WTC11 (cell line): Measurements from ENCODE around the gene COLEC12. TPM values are rescaled to one million over a fixed set of nuclear protein-coding genes. Genes with fewer than 3 reads are reported as not detected.

Experiments used
- ATAC-seq: fragments of 200-7000 bp; cut with Tn5 transposase; 2 replicates; pipeline ENCODE4 v1.10.0; 2021; ENCODE audit warnings: mild to moderate bottlenecking, moderate library complexity
- CTCF ChIA-PET: fragments of 300-600 bp; sonication (Branson Sonifier 250); formaldehyde crosslinking; loops from one replicate; lab custom pipeline; 2021; ENCODE audit warnings: antibody characterized with exemption; lab: Charles Lee
- POLR2A ChIA-PET: fragments of 350-600 bp; sonication (Branson Sonifier 250); formaldehyde crosslinking; loops from one replicate; lab custom pipeline; 2021; ENCODE audit warnings: antibody characterized with exemption; lab: Charles Lee
- DNase-seq: peaks from one replicate; pipeline ENCODE4 v3.0.0; 2021; ENCODE audit warnings: low spot score
- H3K27ac Mint-ChIP-seq: 2 replicates; pipeline ENCODE4 v1.8.0; 2021; ENCODE audit warnings: mixed read lengths
- H3K27me3 Mint-ChIP-seq: 2 replicates; pipeline ENCODE4 v1.8.0; 2021; ENCODE audit warnings: low read depth, mild to moderate bottlenecking, moderate library complexity, mixed read lengths
- H3K36me3 Mint-ChIP-seq: 2 replicates; pipeline ENCODE4 v1.8.0; 2021; ENCODE audit warnings: mixed read lengths
- H3K4me1 Mint-ChIP-seq: 2 replicates; pipeline ENCODE4 v1.8.0; 2022; ENCODE audit warnings: mixed read lengths
- H3K4me3 Mint-ChIP-seq: 2 replicates; pipeline ENCODE4 v1.8.0; 2021; ENCODE audit warnings: mild to moderate bottlenecking, moderate library complexity, mixed read lengths
- H3K9me3 Mint-ChIP-seq: 2 replicates; pipeline ENCODE4 v1.8.0; 2021; ENCODE audit warnings: mixed read lengths
- E2F4 ChIP-seq: sonication (generic); formaldehyde crosslinking; IDR thresholded peaks from 2 replicates; pipeline ENCODE4 v1.8.1; 2022; ENCODE audit warnings: low read depth, mild to moderate bottlenecking, moderate library complexity, missing genetic modification reagents, borderline replicate concordance
- EMX1 ChIP-seq: fragments of 250-450 bp; sonication (Bioruptor Pico); IDR thresholded peaks from 2 replicates; pipeline ENCODE4 v1.8.0; 2021; ENCODE audit warnings: mild to moderate bottlenecking
- ESRRA ChIP-seq: sonication (generic); formaldehyde crosslinking; IDR thresholded peaks from 2 replicates; pipeline ENCODE4 v1.8.1; 2022; ENCODE audit warnings: mild to moderate bottlenecking, missing genetic modification reagents, borderline replicate concordance
- HMGA2 ChIP-seq: fragments of 250-450 bp; sonication (Bioruptor Pico); IDR thresholded peaks from 2 replicates; pipeline ENCODE4 v1.4.0; 2021; ENCODE audit warnings: mild to moderate bottlenecking, moderate library complexity
- JAZF1 ChIP-seq: fragments of 250-450 bp; sonication (Bioruptor Pico); IDR thresholded peaks from 2 replicates; pipeline ENCODE4 v1.9.0; 2021; ENCODE audit warnings: moderate library complexity, mild to moderate bottlenecking, inconsistent platforms
- MLX ChIP-seq: sonication (generic); formaldehyde crosslinking; IDR thresholded peaks from 2 replicates; pipeline ENCODE4 v1.8.1; 2023; ENCODE audit warnings: mild to moderate bottlenecking, missing genetic modification reagents, moderate library complexity
- NFATC4 ChIP-seq: fragments of 250-450 bp; sonication (Bioruptor Pico); IDR thresholded peaks from 2 replicates; pipeline ENCODE4 v1.9.0; 2021; ENCODE audit warnings: mild to moderate bottlenecking
- NR1H2 ChIP-seq: sonication (generic); formaldehyde crosslinking; IDR thresholded peaks from 2 replicates; pipeline ENCODE4 v1.9.0; 2021; ENCODE audit warnings: mild to moderate bottlenecking, moderate library complexity, missing genetic modification reagents
- NR2C2 ChIP-seq: sonication (generic); formaldehyde crosslinking; IDR thresholded peaks from 2 replicates; pipeline ENCODE4 v1.8.0; 2022; ENCODE audit warnings: mild to moderate bottlenecking, missing genetic modification reagents
- SOX15 ChIP-seq: fragments of 250-450 bp; sonication (Bioruptor Pico); IDR thresholded peaks from 2 replicates; pipeline ENCODE4 v1.9.0; 2021; ENCODE audit warnings: mild to moderate bottlenecking
- ZBTB21 ChIP-seq: sonication (generic); formaldehyde crosslinking; IDR thresholded peaks from 2 replicates; pipeline ENCODE4 v1.8.1; 2023; ENCODE audit warnings: mild to moderate bottlenecking, missing genetic modification reagents, borderline replicate concordance
- ZNF138 ChIP-seq: sonication (generic); formaldehyde crosslinking; conservative IDR thresholded peaks from 2 replicates; pipeline ENCODE4 v1.8.1; 2022; ENCODE audit warnings: mild to moderate bottlenecking, moderate library complexity, missing genetic modification reagents
- ZNF317 ChIP-seq: sonication (generic); formaldehyde crosslinking; IDR thresholded peaks from 2 replicates; pipeline ENCODE4 v1.8.1; 2023; ENCODE audit warnings: low read depth, mild to moderate bottlenecking, moderate library complexity, missing genetic modification reagents, borderline replicate concordance
- ZNF416 ChIP-seq: fragments of 250-450 bp; sonication (Bioruptor Pico); IDR thresholded peaks from 2 replicates; pipeline ENCODE4 v1.9.0; 2021; ENCODE audit warnings: mild to moderate bottlenecking, inconsistent platforms
- ZNF423 ChIP-seq: fragments of 250-450 bp; sonication (Bioruptor Pico); IDR thresholded peaks from 2 replicates; pipeline ENCODE4 v2.1.2; 2022; ENCODE audit warnings: mild to moderate bottlenecking, moderate library complexity
- ZNF532 ChIP-seq: fragments of 250-450 bp; sonication (Bioruptor Pico); IDR thresholded peaks from 2 replicates; pipeline ENCODE4 v1.9.0; 2021; ENCODE audit warnings: mild to moderate bottlenecking, borderline replicate concordance
- total RNA-seq: library from RNA; stranded (reverse); gene quantifications from 3 replicates; pipeline ENCODE4 v1.2.3, GENCODE V29; 2021
- TF ChIP-seq, protein P1 (sequence below): sonication (generic); formaldehyde crosslinking; IDR thresholded peaks from 2 replicates; pipeline ENCODE4 v1.8.1; 2023; ENCODE audit warnings: mild to moderate bottlenecking, missing genetic modification reagents, borderline replicate concordance
- TF ChIP-seq, protein P2 (sequence below): sonication (generic); formaldehyde crosslinking; IDR thresholded peaks from 2 replicates; pipeline ENCODE4 v1.8.1; 2023; ENCODE audit warnings: mild to moderate bottlenecking, moderate library complexity, missing genetic modification reagents

COLEC12 gene
- total RNA-seq, 1 experiment from 2014 or later: 0.48 TPM

- Mint-ChIP-seq H3K4me3 (peak overlapping the region; percentile 82), H3K27me3 (peaks cover 80% of the 10 kb centered on the region)
- CTCF ChIA-PET: interaction anchor here (1.0 to 2.0 kb wide), 2 partner anchors 116 to 338 kb away, joined by 4 to 6 read pairs; no protein-coding TSS in a partner anchor
- POLR2A ChIA-PET: no interaction called here
- no peak for TF ChIP-seq NFATC4 (CRISPR knock-in tag)
- TF ChIP-seq EMX1 (CRISPR knock-in tag): no peak
- TF ChIP-seq, protein P1, sequence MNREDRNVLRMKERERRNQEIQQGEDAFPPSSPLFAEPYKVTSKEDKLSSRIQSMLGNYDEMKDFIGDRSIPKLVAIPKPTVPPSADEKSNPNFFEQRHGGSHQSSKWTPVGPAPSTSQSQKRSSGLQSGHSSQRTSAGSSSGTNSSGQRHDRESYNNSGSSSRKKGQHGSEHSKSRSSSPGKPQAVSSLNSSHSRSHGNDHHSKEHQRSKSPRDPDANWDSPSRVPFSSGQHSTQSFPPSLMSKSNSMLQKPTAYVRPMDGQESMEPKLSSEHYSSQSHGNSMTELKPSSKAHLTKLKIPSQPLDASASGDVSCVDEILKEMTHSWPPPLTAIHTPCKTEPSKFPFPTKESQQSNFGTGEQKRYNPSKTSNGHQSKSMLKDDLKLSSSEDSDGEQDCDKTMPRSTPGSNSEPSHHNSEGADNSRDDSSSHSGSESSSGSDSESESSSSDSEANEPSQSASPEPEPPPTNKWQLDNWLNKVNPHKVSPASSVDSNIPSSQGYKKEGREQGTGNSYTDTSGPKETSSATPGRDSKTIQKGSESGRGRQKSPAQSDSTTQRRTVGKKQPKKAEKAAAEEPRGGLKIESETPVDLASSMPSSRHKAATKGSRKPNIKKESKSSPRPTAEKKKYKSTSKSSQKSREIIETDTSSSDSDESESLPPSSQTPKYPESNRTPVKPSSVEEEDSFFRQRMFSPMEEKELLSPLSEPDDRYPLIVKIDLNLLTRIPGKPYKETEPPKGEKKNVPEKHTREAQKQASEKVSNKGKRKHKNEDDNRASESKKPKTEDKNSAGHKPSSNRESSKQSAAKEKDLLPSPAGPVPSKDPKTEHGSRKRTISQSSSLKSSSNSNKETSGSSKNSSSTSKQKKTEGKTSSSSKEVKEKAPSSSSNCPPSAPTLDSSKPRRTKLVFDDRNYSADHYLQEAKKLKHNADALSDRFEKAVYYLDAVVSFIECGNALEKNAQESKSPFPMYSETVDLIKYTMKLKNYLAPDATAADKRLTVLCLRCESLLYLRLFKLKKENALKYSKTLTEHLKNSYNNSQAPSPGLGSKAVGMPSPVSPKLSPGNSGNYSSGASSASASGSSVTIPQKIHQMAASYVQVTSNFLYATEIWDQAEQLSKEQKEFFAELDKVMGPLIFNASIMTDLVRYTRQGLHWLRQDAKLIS (CRISPR knock-in tag): no peak
- no peak for TF ChIP-seq ZNF138 (CRISPR knock-in tag)
- no peak for TF ChIP-seq ESRRA
- TF ChIP-seq ZNF317 (CRISPR knock-in tag): no peak
- TF ChIP-seq, all 79 proteins: peak for 0
- ATAC-seq (peak; percentile 13; the same call in 1 of the 2 replicates), DNase-seq (no peak)
- Mint-ChIP-seq H3K4me1 (peaks cover 25% of the 10 kb centered on the region), H3K36me3 (no peaks in the 10 kb centered on the region), H3K27ac (no peak overlapping the region), H3K9me3 (no peaks in the 10 kb centered on the region)
These were observed 859 bp upstream of the COLEC12 start for GRCh38 chr18:501406-501714.

GRCh38 chr18:499776-500631 is 497 bp downstream of the COLEC12 start:
- Mint-ChIP-seq H3K27me3 (peaks cover 74% of the 10 kb centered on the region), H3K4me3 (peak overlapping the region; percentile 82), H3K9me3 (no peaks in the 10 kb centered on the region), H3K4me1 (peaks cover 21% of the 10 kb centered on the region), H3K36me3 (no peaks in the 10 kb centered on the region), H3K27ac (no peak overlapping the region)
- ATAC-seq: peak; percentile 17
- TF ChIP-seq NR2C2 (CRISPR knock-in tag) (no peak), ZBTB21 (no peak), ZNF416 (CRISPR knock-in tag) (no peak)
- ChIA-PET CTCF (interaction anchor here (1.6 to 2.0 kb wide), 2 partner anchors 124 to 339 kb away, joined by 3 to 4 read pairs; no protein-coding TSS in a partner anchor), POLR2A (no interaction called here)
- peak; percentile 32 for DNase-seq

- ATAC-seq (no peak), DNase-seq (no peak)
- H3K27ac Mint-ChIP-seq: no peak overlapping the region
- H3K36me3 Mint-ChIP-seq: no peaks in the 10 kb centered on the region
- H3K27me3 Mint-ChIP-seq: peaks cover 68% of the 10 kb centered on the region
- H3K4me1 Mint-ChIP-seq: peaks cover 24% of the 10 kb centered on the region
- peak overlapping the region; percentile 82 for H3K4me3 Mint-ChIP-seq
- POLR2A ChIA-PET: no interaction called here
- no peaks in the 10 kb centered on the region for H3K9me3 Mint-ChIP-seq
- CTCF ChIA-PET: interaction anchor here (0.6 to 1.6 kb wide), 2 partner anchors 97 to 125 kb away, joined by 3 read pairs; no protein-coding TSS in a partner anchor
- TF ChIP-seq MLX (CRISPR knock-in tag) (no peak), HMGA2 (CRISPR knock-in tag) (no peak), ZNF423 (no peak), NR1H2 (CRISPR knock-in tag) (no peak), JAZF1 (CRISPR knock-in tag) (no peak), E2F4 (CRISPR knock-in tag) (no peak), SOX15 (no peak), ZNF532 (CRISPR knock-in tag) (no peak)
- TF ChIP-seq, protein P2, sequence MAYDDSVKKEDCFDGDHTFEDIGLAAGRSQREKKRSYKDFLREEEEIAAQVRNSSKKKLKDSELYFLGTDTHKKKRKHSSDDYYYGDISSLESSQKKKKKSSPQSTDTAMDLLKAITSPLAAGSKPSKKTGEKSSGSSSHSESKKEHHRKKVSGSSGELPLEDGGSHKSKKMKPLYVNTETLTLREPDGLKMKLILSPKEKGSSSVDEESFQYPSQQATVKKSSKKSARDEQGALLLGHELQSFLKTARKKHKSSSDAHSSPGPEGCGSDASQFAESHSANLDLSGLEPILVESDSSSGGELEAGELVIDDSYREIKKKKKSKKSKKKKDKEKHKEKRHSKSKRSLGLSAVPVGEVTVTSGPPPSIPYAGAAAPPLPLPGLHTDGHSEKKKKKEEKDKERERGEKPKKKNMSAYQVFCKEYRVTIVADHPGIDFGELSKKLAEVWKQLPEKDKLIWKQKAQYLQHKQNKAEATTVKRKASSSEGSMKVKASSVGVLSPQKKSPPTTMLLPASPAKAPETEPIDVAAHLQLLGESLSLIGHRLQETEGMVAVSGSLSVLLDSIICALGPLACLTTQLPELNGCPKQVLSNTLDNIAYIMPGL (CRISPR knock-in tag): no peak
These were observed 1.3 kb downstream of the COLEC12 start for GRCh38 chr18:498931-499775.
